ENCODE measurements around the gene TNS3.

The TNS3 gene

GRCh38 chr7:47498229-47499056, 83.5 kb downstream of the TNS3 start:
- no peak for DNase-seq (ENCODE audit: low read depth)
- H3K4me3 ChIP-seq (ENCODE audit: low read depth, low read length): no peak overlapping the region

GRCh38 chr7:47497367-47498096, 84.4 kb downstream of the TNS3 start:
- no peak for DNase-seq (ENCODE audit: low read depth)
- H3K4me3 ChIP-seq (ENCODE audit: low read depth, low read length): no peak overlapping the region

DNA sequence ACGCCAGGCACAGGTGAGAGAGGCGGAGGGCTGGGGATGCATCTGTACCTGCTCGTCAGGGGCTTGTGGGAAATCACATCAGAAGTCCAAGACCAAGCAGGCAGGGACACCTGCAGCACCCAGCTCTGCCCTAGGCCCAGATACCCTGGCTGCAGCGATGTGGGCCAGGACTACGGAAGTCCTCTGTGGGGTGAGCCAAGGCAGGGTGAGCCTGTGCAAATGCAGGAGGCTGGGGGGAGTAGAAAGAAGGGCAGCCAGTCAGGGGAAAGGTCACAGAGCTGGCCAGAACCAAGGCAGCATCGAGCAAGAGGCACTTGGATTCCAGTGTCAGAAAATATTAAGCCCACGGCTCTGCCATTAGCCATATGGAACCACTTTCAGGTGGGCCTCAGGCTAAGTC, 85.2 kb downstream of the TNS3 start:
- DNase-seq (ENCODE audit: low read depth): no peak
- no peak overlapping the region for H3K4me3 ChIP-seq (ENCODE audit: low read depth, low read length)

GRCh38 chr7:47496056-47496665, 85.8 kb downstream of the TNS3 start:
- DNase-seq (ENCODE audit: low read depth): no peak
- H3K4me3 ChIP-seq (ENCODE audit: low read depth, low read length): no peak overlapping the region

- H3K4me3 ChIP-seq (ENCODE audit: low read depth, low read length): no peak overlapping the region
- DNase-seq (ENCODE audit: low read depth): no peak
These were observed 87.7 kb downstream of the TNS3 start for GRCh38 chr7:47493976-47494911.

DNA sequence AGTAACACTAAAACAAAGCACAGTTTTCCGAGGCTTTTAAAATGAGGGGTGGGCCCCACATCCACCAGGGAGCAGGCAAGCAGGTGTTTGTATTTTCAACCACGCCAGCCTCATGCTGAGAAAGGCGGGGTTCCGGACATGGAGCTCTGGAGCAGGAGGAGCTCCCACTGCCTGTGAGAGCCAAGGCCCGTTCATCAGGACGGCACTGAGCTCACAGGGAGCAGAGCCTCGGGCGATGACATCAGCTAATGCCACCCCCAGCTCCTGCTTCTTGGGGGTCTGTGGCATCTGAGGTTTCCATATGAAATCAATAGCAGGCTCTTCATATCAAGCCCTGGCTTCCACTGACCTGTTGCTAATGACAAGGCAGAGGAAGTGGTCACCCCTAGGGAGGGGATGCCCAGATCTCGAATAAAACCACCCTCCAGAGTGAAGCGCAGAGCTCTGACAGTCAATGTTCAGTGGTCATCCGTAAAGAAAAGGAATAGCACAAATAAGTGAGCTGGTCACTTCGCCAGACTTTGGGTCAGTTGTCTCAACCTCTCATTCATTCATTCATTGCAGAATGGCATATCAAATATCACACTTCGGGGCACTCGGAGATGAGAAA, 89.1 kb downstream of the TNS3 start:
- no peak for DNase-seq (ENCODE audit: low read depth)
- no peak overlapping the region for H3K4me3 ChIP-seq (ENCODE audit: low read depth, low read length)

DNA sequence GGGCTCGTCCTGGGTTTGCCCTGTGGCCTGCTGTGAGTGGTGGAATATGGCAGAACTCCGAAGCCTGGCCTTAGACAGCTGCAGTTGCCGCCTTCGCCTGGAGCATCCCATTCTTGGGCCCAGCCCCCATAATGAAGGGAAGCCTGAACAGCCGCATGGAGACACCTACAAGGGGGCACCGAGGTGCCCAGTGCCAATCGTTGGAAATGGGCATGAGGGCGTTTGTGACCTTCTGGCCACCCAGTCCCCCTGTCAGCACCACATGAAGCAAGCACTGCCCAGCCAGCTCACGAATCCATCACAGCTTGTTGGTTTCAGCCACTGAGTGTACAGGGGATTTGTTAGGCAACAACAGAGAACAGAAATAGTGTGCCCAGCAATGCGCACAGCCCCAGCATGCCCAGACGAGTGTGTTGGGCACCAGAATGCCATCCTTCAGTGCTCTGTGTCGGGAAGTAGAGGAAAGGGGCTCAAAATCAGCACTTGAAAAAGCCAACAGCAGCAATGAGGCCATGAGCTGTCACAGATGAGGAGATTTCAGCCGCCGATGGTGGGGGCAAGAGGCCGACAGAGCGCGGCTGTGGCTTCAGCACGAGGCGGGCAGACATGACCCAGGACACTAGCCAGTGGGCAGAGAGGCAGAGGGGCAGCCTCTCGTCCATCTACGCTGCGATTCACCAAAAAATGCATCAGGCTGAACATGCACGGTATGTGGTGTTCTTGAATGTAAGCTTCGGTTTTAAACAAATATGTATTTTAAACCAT, 91.2 kb downstream of the TNS3 start:
- H3K4me3 ChIP-seq (ENCODE audit: low read depth, low read length): no peak overlapping the region
- DNase-seq (ENCODE audit: low read depth): no peak

GRCh38 chr7:47489624-47490023, 92.3 kb downstream of the TNS3 start:
- H3K4me3 ChIP-seq (ENCODE audit: low read depth, low read length): no peak overlapping the region
- no peak for DNase-seq (ENCODE audit: low read depth)

- no peak overlapping the region for H3K4me3 ChIP-seq (ENCODE audit: low read depth, low read length)
- no peak for DNase-seq (ENCODE audit: low read depth)
These were observed 93.0 kb downstream of the TNS3 start for GRCh38 chr7:47488969-47489342.

DNA sequence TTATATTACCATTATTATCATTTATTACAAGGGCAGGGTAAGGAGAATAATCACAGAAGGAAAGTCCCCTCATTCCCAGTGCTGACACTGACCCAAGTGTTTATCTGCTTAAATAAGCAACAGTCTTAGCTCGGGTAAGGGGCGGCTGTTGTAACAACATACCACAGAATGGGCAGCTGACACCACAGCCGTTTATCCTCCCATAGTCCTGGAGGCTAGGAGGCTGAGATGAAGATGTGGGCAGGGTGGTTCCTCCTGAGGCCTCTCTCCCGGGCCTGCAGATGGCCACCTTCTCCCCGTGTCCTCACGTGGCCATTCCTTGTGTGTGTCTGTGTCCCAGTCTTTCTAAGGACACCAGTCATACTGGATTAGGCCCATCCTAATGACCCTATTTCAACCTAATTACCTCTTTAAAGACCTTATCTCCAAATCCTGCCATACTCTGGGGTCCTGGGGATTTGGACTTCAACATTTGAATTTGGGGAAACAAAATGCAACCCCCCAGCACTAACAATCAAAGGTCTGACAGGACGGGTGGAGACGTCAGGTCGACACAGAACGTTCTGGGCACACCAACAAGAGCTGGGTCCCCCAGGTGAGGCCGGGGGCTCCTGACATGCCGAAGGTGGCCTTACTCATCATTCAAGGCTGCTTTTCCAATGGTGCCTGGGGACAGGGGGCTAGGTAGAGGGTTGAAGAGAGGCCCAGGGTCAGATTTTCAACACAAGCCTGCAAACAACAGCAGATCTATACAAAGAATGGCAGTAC, 93.5 kb downstream of the TNS3 start:
- DNase-seq (ENCODE audit: low read depth): no peak

DNA sequence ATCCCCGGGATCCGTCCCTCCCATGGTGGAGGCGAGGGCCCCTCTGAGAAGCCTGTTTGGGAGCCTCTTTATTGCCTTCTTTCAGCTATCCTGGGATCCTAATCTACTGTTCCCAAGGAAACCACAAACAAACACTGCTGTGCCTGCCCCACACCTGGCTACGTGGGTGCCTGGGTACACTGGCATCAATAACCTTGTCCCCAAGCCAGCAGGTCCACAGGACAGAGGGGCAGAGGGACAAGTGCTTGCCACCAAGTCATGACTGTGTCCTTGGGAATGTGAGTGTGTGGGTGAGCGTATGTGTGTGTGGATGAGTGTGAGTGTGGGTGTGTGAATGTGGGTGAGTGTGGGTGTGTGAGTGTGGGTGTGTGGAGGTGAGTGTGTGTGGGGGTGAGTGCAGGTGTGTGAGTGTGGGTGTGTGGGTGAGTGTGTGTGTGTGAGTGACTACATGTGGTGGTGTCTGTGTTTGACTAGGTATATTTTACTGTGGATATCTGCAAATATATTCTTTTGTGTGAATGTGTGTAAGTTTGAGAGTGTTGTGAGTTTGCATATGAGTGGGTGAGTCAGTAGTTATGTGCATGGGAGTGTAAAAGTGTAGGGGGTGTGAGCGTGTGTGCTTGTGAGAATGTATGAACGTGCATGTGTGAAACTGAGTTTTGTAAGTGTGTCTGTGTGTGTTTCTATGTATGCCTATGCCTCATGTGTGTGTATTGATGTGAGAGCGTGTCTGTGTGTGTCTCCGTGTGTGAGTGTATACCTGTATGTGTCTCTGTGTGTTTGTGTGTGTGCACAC, 96.1 kb downstream of the TNS3 start:
- no peak for DNase-seq (ENCODE audit: low read depth)
- H3K4me3 ChIP-seq (ENCODE audit: low read depth, low read length): no peak overlapping the region

More for the DNA sequence above, 93.5 kb downstream of the TNS3 start:
- H3K4me3 ChIP-seq (ENCODE audit: low read depth, low read length): no peak overlapping the region

DNA sequence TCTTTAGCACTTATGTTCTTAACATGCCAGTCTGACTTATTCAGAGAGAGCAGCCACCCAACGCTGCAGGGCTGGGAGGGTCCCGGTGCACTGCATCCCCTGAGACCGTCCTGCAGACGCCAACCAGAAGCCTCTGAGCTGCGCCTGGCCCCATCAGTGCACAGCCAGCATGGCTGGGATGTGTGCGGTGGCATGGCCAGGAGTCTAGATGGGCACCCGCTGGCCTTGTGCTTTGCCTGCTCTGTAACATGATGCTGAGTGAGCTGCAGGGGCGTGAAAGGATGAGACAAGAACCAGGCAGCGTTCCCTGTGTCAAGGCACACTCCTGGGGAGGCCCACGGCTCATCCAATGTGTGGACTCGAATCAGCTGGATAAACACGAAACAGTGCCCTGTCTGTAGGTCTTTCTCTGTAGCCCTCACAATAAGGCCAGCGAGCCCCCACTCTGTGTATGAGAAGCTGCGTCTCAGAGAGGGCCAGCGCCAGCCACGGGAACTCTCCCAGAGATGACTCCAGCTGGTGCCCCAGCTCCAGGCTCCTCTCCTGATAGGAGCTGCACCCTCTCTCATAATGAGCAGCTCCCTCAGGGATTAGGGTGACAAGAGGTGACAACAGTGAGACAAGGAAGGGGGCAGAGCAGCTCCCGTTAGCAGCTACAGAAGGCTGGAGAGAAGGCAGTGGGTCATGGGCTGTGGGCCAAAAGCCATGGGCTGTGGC, 96.8 kb downstream of the TNS3 start:
- DNase-seq (ENCODE audit: low read depth): no peak
- no peak overlapping the region for H3K4me3 ChIP-seq (ENCODE audit: low read depth, low read length)

DNA sequence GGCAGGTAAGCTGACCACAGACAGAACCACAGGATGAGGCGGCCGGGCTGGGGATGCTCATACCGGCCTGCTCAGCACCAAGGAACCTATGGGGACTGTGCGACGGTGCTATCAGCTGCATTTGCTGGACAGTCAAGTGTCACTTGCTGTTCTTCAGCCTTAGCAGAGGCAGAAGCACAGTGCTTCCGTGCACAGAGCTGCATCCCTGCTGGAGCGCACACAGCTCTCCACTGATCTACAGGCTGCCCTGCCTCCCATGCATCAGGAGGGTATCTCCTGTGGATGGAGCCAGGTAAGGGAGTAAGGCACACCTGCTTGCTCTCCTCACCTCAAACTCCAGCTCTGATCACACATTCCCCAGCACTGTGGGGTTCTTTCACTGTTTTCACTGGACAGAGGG, 97.5 kb downstream of the TNS3 start:
- no peak for DNase-seq (ENCODE audit: low read depth)
- H3K4me3 ChIP-seq (ENCODE audit: low read depth, low read length): no peak overlapping the region

GRCh38 chr7:47483604-47484273, 98.2 kb downstream of the TNS3 start:
- H3K4me3 ChIP-seq (ENCODE audit: low read depth, low read length): no peak overlapping the region
- DNase-seq (ENCODE audit: low read depth): no peak

- H3K4me3 ChIP-seq (ENCODE audit: low read depth, low read length): no peak overlapping the region
- DNase-seq (ENCODE audit: low read depth): peak; percentile 87
These were observed 99.7 kb downstream of the TNS3 start for GRCh38 chr7:47482013-47482875.
